Raji (cell line): ENCODE results near the gene SLC25A42.

Source experiments
- POLR2A ChIP-seq: IDR thresholded peaks from 2 replicates; pipeline ENCODE4 v1.6.1; 2011; ENCODE audit warnings: low read depth, low read length, control low read depth; ENCODE audit not compliant: insufficient read depth

Gene SLC25A42

DNA sequence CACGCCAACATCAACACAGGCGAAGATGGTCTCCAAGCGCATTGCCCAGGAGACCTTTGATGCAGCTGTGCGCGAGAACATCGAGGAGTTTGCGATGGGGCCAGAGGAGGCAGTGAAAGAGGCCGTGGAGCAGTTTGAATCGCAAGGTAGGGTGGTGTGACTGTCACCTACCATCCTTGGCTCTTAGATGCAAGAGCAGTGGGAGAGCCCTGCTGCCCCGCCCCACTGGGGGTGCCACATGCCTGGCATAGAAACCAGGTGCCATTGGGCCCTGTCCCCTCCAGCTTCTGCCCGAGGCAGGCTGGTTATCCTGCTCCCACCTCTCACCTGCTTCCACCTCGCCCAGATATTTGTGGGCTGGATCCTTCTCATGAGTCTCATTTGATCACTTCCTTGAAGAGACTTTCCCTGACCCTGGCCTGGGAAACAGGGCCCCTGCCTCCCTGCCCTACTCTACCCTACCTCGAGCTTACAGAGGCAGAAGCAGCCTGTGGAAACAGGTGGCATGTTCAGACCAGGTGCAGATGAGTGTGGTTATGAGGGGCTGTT lies 21.0 kb upstream of the SLC25A42 start:
- TF ChIP-seq POLR2A = no peak

DNA sequence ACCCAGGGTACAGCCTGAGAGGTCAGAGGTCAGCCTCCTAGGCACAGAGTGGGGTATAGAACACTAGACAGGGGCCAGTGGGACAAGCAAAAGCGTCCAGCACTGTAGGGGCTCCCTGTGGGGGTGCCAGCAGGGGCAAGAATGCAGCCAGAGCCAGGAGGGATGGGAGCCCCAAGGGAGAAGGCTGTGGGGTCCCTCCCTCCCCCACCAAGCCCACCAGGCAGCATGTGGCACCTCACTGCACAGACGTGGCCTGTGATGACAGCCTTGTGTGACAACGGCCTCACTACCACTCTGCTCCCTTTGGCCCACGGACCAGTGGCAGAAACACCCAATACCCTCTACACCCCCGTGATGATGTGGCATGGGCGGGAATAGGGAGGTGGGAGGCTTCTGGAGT lies 20.3 kb upstream of the SLC25A42 start:
- TF ChIP-seq POLR2A = no peak

DNA sequence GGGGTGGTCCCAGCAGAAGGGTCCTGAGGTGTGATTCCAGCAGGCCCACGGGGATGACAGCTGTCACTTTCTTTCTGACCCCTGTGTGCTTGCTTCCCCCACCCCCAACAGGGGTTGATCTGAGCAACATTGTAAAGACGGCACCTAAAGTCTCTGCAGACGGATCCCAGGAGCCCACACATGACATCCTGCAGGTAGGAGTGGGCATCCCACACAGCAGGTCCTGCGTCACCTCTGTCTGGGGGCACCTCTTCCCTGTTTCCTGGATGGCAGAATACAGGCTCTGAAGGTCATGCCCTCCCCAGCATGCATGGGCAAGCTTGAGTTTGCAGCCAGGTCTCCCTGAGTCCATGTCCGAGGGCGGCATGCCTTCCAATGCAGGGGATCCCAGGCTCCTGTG lies 19.9 kb upstream of the SLC25A42 start:
- TF ChIP-seq POLR2A = no peak

DNA sequence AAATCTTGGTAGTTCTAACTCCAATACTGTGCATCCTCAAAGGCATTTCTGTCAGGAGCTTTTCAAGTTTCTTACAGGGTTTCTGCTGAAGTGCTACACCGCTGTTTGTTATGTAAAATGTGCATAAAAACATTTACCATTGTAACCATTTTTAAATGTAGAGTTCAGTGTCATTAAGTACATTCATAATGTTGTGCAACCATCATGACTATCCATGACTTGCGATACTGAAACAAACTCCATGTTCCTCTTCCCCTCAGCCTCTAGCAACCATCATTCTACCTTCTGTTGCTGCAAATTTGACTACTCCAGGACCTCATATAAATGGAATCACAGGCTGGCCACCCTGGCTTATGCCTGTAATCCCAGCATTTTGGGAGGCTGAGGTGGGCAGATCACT lies 14.4 kb upstream of the SLC25A42 start:
- no peak for TF ChIP-seq POLR2A

DNA sequence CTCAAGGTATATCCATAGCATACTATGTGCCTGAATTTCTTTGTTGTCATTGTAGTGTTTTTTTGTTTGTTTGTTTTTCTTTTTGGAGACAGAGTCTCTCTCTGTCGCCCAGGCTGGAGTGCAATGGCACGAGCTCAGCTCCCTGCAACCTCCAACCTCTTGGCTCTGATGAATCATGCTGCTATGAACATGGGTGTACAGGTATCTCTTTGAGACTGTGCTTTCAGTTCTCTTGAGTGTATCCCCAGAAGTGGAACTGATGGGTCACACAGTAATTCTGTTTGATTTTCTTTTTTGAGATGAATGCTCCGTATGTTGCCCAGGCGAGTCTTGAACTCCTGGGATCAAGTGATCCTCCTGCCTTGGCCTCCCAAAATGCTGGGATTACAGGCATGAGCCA lies 13.7 kb upstream of the SLC25A42 start:
- no peak for TF ChIP-seq POLR2A

DNA sequence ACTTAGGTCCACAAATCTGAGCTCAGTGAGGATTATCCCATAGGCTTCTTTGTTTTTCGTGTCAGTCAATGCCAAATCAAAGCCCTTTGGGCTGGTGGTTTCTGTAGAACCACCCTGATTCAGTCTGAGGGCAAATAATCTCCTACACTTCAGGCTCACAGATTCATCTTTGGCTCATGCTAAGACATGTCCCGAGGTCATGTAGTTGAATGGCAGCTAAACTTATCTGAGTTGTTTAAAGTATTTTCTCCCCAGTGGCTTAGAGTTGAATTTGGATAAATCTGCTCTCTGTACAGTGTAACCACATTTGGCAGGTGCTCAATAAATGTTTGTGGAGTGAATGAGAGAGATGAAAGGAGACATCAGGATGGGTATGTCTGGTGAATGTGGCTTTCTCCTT lies 13.1 kb upstream of the SLC25A42 start:
- TF ChIP-seq POLR2A = no peak

DNA sequence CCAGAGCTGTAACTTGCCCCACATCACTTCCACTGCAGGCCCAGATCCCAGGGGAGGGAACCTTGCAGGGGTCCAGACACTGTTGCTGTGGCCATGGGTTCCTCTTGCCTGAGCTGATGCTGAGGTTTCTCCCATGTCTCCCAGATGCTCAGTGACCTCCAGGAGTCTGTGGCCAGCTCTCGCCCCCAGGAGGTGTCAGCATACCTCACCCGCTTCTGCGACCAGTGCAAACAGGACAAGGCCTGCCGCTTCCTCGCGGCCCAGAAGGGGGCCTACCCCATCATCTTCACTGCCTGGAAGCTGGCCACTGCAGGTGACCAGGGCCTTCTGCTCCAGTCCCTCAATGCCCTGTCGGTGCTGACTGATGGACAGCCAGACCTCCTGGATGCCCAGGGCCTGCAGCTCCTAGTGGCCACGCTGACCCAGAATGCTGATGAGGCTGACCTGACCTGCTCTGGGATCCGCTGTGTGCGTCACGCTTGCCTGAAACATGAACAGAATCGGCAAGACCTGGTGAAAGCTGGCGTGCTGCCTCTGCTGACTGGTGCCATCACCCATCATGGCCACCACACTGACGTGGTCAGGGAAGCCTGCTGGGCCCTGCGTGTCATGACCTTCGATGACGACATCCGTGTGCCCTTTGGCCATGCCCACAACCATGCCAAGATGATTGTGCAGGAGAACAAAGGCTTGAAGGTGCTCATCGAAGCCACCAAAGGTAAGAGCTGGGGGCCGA lies 12.1 kb upstream of the SLC25A42 start:
- TF ChIP-seq POLR2A = no peak

DNA sequence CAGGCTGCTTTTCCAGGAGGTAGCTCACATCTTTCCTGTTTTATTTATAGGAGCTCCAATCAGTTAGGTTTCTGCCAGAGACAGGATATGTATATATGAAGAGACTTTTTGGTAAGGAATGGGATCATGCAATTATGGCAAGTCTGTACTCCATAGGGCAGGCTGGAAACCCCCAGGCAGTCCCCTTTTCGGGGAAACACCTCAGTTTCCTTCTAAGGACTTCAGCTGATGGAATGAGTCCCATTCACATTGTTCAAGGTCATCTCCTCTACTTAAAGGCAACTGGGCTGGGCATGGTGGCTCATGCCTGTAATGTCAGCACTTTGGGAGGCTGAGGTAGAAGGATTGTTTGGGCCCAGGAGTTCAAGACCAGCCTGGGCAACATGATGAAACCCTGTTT lies 10.9 kb upstream of the SLC25A42 start:
- no peak for TF ChIP-seq POLR2A

DNA sequence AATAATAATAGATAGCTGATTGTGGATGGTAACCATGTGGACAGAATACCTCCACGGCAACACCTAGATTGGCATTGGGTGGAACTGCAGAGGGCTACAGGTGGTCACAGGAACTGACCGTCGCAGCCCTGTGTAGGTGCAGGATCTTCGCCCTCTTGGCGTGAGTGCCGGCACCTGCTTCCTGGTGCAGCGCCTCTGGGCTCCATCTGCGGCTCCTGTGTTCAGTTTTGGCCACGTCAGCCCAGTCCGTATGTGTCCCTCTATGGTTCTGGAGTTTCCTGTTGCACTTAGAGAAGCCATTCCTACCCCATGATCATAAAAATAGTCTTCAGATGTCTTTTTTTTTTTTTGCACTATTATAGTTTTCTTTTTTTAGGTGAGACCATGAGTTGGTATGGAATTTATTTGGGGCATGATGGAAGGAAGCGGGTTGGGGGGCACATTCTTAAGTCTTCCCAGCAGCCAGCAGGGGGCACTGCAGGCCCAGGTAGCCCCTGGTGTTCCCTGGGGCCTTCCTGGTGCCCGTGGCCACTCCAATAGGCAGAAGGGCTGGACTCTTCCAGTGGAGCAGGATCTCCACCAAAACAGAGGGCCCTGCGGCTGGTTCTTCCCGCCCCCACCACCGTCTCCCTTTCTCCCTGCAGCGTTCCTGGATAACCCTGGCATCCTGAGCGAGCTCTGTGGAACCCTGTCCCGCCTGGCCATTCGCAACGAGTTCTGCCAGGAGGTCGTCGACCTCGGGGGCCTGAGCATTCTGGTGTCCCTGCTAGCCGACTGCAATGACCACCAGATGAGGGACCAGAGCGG lies 10.1 kb upstream of the SLC25A42 start:
- TF ChIP-seq POLR2A = no peak

DNA sequence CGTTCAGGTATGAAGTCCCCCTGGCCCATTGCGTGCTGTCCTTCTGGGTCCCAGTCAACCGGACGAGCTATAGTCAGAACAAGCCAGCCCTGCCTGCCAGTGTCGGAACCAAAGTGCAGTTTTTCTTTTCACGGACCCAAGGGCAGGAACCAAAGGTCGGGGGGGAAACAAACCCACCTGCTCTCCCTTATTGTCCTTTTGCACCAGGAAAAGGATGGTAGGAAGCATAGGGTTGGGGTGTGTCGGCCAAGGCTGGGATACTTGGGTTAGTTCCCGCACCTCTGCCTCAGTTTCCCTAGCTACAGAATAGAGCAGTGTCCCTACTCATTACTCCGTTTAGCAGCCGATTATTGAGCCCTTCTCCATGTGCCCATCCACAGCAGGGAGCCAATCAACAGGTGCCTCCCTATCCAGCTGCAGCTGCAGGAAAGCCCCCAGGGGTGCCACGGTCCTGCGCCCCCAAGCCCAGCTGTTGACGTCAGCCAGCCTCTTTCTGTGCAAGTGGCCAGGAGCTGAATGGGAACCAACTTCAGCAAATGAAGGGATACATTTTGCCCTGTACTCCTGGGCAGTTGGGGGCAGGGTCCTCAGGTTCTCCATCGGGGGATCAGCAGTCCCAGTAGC lies 9.4 kb upstream of the SLC25A42 start:
- TF ChIP-seq POLR2A = no peak

DNA sequence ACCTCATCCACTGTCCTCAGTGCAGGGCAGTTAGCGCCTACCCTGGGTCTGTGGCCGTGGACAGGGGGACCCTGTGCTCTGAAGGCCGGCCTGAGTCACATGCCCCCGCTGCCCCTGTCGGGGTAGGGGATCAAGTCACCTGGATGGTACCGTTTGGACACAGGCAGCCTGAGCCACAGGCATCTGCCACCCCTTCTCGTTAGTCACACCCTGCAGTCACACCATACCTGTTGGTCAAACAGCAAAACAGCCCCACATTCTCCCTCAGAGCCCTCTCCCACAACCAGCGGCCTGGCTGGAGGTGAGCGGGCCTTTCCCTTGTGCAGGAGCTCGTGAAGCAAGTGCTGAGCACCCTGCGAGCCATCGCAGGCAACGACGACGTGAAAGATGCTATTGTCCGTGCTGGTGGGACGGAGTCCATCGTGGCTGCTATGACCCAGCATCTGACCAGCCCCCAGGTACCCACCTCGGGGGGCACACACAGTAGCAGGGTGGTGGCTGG lies 8.8 kb upstream of the SLC25A42 start:
- TF ChIP-seq POLR2A = no peak

DNA sequence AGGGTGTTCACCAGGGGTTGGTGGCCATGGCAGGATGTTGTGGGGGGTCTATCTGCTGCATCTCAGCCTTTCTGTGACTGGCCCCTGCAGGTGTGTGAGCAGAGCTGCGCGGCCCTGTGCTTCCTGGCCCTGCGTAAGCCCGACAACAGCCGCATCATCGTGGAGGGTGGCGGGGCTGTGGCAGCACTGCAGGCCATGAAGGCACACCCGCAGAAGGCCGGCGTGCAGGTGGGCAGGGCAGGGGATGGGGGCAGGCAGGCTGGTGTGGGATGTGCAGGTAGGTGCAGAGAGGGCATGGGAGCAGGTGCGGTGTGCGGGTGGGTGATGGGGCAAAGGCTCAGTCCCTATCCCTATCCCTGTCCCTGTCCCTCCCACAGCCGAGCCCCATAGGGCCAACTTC lies 8.1 kb upstream of the SLC25A42 start:
- TF ChIP-seq POLR2A = no peak

DNA sequence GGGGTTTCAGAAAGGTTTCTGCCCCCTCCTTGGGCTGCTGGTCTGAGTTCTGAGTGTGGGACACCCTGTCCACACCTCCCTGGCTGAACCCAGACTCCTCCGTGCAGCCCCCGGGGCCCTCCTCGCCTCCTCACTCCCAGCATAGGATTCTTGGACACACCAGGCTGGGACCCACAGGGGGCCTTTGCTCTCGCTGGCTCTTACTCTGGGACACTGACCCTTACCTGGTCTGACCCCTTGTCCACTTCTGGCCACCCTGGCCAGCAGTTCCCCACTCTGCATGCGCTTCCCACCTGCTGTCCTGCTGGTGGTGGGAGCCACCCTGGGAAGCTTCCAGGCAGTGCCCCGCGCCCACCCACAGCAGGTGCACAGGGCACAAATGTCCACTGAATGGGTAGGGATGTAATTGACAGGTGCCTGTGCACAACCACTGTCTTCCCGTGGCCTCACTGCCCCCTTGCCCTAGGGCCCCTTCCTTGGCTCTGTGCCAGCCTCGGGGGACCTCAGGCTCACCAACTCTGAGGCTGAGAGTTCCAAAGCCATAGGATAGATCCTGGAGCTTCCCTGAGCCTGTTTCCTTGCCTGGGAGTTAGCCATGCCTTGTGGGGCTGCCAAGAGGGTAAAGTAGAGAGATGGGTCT lies 7.0 kb upstream of the SLC25A42 start:
- no peak for TF ChIP-seq POLR2A

DNA sequence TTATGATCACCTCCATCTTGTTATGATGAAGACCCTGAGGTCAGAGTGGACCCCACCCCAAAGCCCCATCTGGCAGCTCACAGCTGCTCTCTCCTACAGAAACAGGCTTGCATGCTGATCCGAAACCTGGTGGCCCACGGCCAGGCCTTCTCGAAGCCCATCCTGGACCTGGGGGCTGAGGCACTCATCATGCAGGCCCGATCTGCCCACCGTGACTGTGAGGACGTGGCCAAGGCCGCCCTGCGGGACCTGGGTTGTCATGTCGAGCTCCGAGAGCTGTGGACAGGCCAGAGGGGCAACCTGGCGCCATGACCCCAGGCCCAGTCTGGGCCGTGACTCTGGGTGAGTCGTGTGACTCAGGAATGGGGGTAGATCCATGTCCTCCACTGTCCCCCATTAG lies 6.5 kb upstream of the SLC25A42 start:
- TF ChIP-seq POLR2A = no peak

DNA sequence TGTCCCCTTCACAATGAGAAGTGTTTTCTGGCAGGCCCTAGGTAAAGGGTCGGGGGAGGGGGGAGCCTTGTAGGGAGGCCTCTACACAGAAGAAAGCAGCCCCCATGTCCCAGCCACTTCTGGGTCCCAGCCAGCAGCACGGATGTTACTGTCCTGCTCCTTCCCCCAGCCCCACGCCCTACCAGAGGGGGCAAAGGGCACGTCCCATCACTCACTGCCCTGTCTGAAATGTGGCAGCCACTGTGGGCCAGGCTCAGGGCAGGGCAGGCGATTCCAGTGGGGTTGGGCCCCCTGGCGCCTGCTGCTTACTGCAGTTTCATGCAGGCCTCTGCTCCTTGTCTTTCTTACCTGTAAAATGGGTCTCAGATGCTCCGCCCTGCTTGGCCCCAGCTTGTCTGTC lies 6.1 kb upstream of the SLC25A42 start:
- TF ChIP-seq POLR2A = no peak
